A549 treated with DMSO at 1 μM for 4 hours (cell line): ENCODE results near the gene UBLCP1. TPM values are rescaled to one million over a fixed set of nuclear protein-coding genes. Genes with fewer than 3 reads are reported as not detected.

Experiments used
- total RNA-seq: library from RNA; stranded (reverse); fragments of 200-300 nt; extraction: Qiagen RNA extraction; gene quantifications from 5 replicates; pipeline ENCODE4 v1.2.3, GENCODE V29; 2022; ENCODE audit warnings: low read depth

UBLCP1 gene
- total RNA-seq = 33.8 to 41.9 TPM (median 34.9 TPM) in 5 replicates

GRCh38 chr5:159262859-159263568 lies at the start of gene UBLCP1:
TSS of gene UBLCP1 (plus strand) at chr5:159263290. CDS start at chr5:159268916, 5,626 bp downstream.

GRCh38 chr5:159330131-159330800 lies 67.2 kb downstream of the UBLCP1 start, which contains the start of gene IL12B:
TSS of gene IL12B (minus strand) at chr5:159330487. CDS start at chr5:159326782, 3,705 bp downstream.

Other genes starting within 250 kb of the UBLCP1 start
- gene EBF1, start 163.4 kb upstream of the UBLCP1 start, total RNA-seq = 0.91 to 2.0 TPM (median 1.4 TPM) in 5 replicates
- 131 to 164 TPM (median 139 TPM) in 5 replicates for gene RNF145, start 53.7 kb upstream of the UBLCP1 start, total RNA-seq
- 0.05 to 0.08 TPM (median 0.06 TPM) in 3 of 5 replicates, not detected in the others for gene IL12B, start 67.2 kb downstream of the UBLCP1 start, total RNA-seq